ENCODE measurements around the gene PRSS50. TPM values are rescaled to one million over a fixed set of nuclear protein-coding genes. Genes with fewer than 3 reads are reported as not detected.

PRSS50 gene
- total RNA-seq, 4 donors from 2014 or later = not detected

DNA sequence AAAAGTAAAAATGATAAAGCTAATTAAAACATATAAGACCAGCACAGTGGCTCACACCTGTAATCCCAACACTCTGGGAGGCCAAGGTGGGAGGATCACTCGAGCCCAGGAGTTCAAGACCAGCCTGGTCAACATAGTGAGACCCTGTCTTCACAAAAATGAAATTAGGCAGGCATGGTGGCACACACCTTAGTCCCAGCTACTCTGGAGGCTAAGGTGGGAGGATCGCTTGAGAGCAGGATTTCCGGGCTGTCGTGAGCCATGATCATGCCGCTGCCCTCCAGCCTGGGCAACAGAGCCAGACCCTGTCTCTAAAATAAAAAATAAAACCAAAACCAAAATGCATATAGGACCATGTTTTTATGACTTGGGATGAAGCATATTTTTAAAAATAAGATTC is 4.8 kb upstream of the PRSS50 start:
- TF ChIP-seq, protein P1, sequence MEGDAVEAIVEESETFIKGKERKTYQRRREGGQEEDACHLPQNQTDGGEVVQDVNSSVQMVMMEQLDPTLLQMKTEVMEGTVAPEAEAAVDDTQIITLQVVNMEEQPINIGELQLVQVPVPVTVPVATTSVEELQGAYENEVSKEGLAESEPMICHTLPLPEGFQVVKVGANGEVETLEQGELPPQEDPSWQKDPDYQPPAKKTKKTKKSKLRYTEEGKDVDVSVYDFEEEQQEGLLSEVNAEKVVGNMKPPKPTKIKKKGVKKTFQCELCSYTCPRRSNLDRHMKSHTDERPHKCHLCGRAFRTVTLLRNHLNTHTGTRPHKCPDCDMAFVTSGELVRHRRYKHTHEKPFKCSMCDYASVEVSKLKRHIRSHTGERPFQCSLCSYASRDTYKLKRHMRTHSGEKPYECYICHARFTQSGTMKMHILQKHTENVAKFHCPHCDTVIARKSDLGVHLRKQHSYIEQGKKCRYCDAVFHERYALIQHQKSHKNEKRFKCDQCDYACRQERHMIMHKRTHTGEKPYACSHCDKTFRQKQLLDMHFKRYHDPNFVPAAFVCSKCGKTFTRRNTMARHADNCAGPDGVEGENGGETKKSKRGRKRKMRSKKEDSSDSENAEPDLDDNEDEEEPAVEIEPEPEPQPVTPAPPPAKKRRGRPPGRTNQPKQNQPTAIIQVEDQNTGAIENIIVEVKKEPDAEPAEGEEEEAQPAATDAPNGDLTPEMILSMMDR (IDR thresholded peaks at IDR 0.05; ENCODE audit: low read depth) = no peak

DNA sequence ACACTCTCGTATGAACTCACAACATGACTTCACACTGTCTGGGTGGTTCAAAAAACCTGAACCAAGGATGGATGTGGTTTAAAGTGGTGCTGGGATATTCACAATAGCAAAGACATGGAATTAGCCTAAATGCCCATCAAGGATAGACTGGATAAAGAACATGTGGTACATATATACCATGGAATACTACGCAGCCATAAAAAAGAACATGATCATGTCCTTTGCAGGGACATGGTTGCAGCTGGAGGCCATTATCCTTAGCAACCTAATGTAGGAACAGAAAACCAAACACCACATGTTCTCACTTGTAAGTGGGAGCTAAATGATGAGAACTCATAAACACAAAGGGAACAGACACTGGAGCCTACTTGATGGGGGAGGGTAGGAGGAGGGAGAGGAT is 3.3 kb upstream of the PRSS50 start:
- TF ChIP-seq, protein P1 (IDR thresholded peaks at IDR 0.05; ENCODE audit: low read depth) = no peak

DNA sequence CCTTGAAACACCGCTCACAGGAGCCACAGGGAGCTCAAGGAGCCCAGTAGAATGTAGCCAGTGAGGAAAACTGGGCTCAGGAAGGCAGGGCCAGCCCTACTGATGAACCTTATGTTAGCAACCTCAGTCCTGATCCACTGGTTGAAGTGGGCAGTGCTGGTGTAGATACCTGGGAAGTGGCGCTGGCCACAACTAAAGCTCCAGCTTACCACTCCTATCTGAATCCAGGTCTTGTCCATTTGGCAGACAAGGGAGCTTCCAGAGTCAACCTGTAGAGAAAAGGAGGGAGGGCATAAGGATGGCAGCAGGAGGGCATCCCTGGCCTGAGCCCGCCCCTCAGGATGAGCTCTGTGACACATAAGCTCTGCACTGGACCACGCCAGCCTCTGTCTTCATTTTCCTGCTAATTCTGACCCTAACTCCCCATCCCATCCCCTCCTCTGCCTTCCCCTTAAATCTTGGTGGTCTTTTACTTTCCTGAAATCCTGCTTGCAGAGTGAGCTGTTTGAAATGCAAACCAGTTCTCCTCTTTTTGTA is 2.1 kb upstream of the PRSS50 start:
- TF ChIP-seq, protein P1 (IDR thresholded peaks at IDR 0.05; ENCODE audit: low read depth) = no peak

DNA sequence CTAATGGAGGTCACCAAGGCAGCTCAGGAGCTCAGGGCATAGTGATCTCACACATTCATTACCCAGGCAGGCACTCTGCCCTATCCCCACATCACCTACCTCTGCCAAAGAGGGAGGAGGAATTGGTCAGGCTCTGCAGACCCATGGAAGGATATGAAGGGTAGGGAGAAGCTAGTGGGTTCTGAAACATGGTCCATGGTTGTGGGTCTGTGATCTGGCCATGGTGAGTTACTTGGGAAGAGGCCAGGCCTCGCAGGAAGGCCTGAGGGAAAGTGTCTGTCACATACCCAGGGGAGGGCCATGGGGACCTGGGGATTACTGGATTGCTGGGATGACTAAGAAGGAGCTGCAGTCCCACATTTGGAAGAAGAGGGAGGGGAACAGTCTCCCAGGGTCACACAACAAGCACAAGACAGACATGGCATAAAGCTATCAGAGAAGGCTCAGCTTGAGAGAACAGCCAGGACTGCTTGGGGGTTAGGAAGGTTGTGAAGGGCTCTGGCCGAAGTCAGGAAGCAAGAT is 1.4 kb upstream of the PRSS50 start:
- TF ChIP-seq, protein P1 (IDR thresholded peaks at IDR 0.05; ENCODE audit: low read depth) = no peak

DNA sequence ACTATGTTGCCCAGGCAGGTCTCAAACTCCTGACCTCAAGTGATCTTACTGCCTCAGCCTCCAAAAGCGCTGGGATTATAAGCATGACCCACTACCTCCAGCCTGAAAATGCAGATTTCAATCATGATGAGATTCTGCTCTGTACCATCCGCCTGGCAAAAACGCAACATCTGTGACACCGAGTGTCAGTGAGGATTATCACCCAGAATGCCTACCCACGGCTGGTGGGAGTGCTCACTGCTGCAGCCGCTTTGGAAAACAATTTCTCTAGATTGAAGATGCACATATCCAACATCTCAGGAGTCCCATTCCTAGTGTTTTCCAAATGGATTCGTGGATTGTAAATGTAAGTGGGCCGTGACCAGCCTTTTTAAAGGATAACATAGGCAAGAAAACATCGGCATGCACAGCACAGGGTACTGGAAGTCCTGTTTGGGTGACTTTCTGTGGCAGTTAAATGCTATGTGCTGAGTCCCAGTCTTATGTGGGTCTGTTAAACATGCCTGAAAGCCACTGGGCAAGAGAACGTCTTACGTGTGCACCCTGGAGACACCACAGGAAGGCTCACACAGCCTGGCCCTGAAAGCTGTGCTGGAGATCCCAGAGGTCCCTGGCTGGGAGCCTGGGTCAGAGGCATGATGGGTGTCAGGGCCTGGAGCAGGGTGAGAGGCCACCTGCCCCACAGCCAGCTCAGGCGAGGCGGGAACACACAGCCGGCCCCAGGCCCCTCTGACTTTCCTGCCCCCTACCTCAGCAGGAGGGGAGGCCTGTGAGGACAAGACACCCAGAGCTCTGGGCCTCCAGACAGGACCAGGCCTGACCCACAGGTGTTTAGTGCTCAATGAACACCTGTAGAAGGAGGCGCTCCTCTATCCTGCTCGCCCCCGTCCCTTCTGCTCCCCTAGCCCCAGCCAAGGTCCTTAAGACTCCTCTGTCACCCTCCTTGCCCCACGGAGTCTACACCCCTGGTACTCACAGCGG is 918 bp downstream of the PRSS50 start:
- TF ChIP-seq, protein P1 (IDR thresholded peaks at IDR 0.05; ENCODE audit: low read depth) = no peak

DNA sequence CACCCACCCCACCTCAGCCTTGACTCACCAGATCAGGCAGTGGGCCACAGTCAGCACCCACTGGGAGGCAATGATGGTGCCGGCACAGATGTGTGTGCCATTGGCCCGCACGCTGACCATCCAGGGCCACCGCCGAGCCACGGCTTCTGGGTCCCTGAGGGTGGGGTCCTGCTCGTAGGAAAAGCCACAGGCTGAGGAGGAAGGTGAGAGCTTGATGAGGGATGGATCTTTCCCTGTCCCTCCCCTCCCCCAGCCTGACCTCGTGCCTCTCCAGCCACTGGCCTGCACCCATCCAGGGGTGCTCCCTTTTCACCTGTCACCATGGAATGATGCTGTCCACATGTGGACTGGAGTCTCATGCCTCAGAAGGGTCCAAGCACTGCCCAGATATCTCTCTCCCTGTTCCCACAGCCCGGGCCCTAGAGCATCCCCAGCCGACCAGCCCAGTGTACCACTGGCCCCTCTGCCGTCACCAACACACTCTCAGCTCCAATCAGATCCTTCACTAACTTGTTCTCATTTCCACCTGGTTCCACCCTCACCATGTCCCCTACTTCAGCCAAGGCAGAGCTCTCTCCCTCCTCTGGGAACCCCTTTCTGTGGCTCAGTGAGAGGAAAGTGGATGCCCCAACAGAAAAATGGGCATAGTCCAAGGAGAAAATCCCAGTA is 2.0 kb downstream of the PRSS50 start:
- TF ChIP-seq, protein P1 (IDR thresholded peaks at IDR 0.05; ENCODE audit: low read depth) = no peak
